ENCODE results near the gene PIGP. TPM values are rescaled to one million over a fixed set of nuclear protein-coding genes. Genes with fewer than 3 reads are reported as not detected.
"Not testable (repeated sequence)": the region's sequence is repeated elsewhere in the genome, so short reads cannot be mapped to it uniquely, and the experiment has no call there.

Gene PIGP
- total and polyA plus RNA-seq, 9 donors, result 13.8 to 78.7 (median 21.0) TPM

DNA sequence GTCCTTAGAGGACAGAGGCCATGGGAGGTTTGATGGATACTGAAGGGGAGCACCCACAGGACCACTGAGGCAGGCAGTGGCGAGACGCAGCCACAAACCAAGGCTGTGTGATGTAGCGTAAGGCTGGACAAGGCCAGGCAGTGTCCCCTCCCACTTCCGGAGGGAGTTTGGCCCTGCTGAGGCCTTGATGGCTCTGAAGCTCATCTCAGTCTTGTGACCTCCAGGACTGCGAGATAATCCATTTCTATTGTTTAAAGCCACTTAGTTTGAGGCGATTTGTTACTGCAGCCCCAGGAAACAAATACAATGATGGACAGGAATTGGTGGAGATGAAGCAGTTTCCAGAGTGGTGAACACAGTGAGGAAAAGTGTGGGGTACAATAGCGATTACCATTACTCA lies 15.3 kb downstream of the PIGP start:
- H3K9me3 ChIP-seq, result no peaks in the 10 kb centered on the region
- intact Hi-C loops (cut with DNase I), result no loop called here
- peaks cover 7% of the 10 kb centered on the region for H3K4me1 ChIP-seq (ENCODE audit: insufficient read depth)
- no peak overlapping the region for H3K27ac ChIP-seq
- DNase-seq, result no peak
- WGBS, 3 donors, result 95 to 97% (median 96%) methylated on average over 7 of the region's 7 CpGs
- TF ChIP-seq EP300 (IDR thresholded peaks at IDR 0.05), result no peak
- no peak for TF ChIP-seq POLR2A (IDR thresholded peaks at IDR 0.05)
- TF ChIP-seq, protein P1, sequence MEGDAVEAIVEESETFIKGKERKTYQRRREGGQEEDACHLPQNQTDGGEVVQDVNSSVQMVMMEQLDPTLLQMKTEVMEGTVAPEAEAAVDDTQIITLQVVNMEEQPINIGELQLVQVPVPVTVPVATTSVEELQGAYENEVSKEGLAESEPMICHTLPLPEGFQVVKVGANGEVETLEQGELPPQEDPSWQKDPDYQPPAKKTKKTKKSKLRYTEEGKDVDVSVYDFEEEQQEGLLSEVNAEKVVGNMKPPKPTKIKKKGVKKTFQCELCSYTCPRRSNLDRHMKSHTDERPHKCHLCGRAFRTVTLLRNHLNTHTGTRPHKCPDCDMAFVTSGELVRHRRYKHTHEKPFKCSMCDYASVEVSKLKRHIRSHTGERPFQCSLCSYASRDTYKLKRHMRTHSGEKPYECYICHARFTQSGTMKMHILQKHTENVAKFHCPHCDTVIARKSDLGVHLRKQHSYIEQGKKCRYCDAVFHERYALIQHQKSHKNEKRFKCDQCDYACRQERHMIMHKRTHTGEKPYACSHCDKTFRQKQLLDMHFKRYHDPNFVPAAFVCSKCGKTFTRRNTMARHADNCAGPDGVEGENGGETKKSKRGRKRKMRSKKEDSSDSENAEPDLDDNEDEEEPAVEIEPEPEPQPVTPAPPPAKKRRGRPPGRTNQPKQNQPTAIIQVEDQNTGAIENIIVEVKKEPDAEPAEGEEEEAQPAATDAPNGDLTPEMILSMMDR (IDR thresholded peaks at IDR 0.05), result no peak
- H3K4me3 ChIP-seq, result no peak overlapping the region
- H3K36me3 ChIP-seq, result no peaks in the 10 kb centered on the region
- H3K27me3 ChIP-seq, result no peaks in the 10 kb centered on the region

DNA sequence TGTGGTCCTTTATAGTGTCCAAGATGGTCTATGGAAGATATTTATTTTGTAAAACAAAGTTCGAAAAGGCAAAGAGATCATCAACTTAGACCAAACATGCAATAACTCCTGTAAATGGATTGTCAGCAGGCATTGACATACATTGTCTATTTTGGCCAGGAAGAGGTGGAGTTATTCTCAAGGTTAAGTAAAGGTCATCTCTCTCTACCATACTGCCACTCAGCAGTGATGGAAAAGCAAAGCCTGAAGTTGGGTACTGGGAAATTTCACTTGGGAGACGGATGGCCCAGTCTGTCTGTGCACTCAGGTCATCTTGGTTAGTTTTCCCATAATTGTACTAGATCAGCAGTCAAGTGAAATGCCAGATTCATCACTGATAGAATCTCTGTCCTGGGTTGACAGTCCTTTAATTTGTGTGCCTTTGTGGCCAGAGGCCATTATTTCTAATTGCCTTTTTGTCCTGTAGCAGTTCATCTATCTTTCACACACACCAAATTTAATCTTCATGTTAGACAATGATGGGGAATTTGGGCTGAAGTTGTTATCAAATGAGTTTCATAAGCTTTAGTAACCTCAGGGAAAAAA lies 17.5 kb downstream of the PIGP start:
- Histone ChIP-seq H3K36me3 (no peaks in the 10 kb centered on the region), H3K4me1 (ENCODE audit: insufficient read depth) (no peaks in the 10 kb centered on the region), H3K4me3 (no peak overlapping the region), H3K9me3 (no peaks in the 10 kb centered on the region), H3K27ac (no peak overlapping the region), H3K27me3 (no peaks in the 10 kb centered on the region)
- TF ChIP-seq POLR2A (IDR thresholded peaks at IDR 0.05), result no peak
- TF ChIP-seq, protein P1 (IDR thresholded peaks at IDR 0.05), result no peak
- no peak for TF ChIP-seq EP300 (IDR thresholded peaks at IDR 0.05)
- intact Hi-C loops (cut with DNase I), result no loop called here
- no peak for DNase-seq
- 52 to 62% (median 59%) methylated on average over 2 of the region's 2 CpGs for WGBS, 3 donors

DNA sequence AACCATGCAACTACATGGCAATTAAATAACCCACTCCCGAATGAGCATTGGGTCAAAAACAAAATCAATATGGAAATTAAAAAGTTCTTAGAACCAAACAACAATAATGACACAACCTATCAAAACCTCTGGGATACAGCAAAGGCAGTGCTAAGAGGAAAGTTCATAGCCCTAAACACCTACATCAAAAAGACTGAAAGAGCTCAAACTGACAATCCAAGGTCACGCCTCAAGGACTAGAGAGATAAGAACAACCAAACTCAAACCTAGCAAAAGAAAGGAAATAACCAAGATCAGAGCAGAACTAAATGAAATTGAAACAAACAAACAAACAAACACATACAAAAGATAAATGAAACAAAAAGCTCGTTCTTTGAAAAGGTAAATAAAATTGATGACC lies 23.1 kb downstream of the PIGP start:
- H3K36me3 ChIP-seq; intact Hi-C loops (cut with DNase I); H3K27ac ChIP-seq; H3K27me3 ChIP-seq; DNase-seq; H3K4me3 ChIP-seq; H3K4me1 ChIP-seq (ENCODE audit: insufficient read depth); H3K9me3 ChIP-seq: not testable (repeated sequence)
- WGBS, 3 donors, result 55 to 83% (median 83%) methylated on average over 3 of the region's 3 CpGs

DNA sequence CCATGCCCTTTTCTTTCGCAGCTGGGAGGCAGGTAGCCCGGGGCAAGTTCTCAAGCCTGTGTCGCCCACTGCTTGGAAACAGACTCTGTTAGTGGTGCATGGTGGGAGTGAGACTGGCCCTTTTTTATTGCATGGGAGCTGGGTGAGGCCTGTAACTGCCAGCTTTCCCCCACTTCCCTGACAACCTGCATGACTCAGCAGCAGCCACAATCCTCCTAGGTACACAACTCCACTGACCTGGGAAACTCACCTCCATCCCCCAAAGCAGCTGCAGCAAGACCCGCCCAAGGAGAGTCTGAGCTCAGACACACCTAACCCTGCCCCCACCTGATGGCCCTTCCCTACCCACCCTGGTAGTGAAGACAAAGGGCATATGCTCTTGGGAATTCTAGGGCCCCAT lies 25.8 kb downstream of the PIGP start:
- Histone ChIP-seq H3K4me3 (no peak overlapping the region), H3K27ac (no peak overlapping the region), H3K9me3 (no peaks in the 10 kb centered on the region), H3K4me1 (ENCODE audit: insufficient read depth) (no peaks in the 10 kb centered on the region), H3K27me3 (no peaks in the 10 kb centered on the region), H3K36me3 (no peaks in the 10 kb centered on the region)
- TF ChIP-seq, protein P1 (IDR thresholded peaks at IDR 0.05), result no peak
- TF ChIP-seq POLR2A (IDR thresholded peaks at IDR 0.05) (no peak), EP300 (IDR thresholded peaks at IDR 0.05) (no peak)
- DNase-seq, result no peak
- 94% methylated on average over 4 of the region's 4 CpGs for WGBS, 3 donors
- intact Hi-C loops (cut with DNase I), result no loop called here

DNA sequence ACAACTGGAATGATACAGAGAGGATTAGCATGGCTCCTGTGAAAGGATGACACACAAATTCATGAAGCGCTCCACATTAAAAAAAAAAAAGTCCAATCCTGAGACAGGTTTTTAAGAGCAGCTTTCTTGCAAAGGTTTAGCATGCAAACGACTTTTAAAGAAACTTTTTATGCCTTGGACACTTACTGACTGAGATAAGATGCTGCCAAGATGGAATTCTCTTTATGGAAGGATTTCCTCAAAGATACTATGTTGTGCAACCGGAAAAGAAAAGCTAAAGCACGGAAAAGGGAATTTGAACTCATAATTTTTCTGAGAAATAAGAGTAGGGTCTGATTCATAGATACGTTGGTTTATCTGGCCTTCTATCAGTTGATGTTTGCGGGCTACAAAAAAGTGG lies 27.3 kb downstream of the PIGP start:
- Histone ChIP-seq H3K4me1 (ENCODE audit: insufficient read depth) (no peaks in the 10 kb centered on the region), H3K4me3 (no peak overlapping the region), H3K27me3 (no peaks in the 10 kb centered on the region), H3K36me3 (no peaks in the 10 kb centered on the region), H3K9me3 (no peaks in the 10 kb centered on the region), H3K27ac (no peak overlapping the region)
- DNase-seq, result no peak
- 62 to 69% (median 68%) methylated on average over 6 of the region's 6 CpGs for WGBS, 3 donors
- intact Hi-C loops (cut with DNase I), result no loop called here
- TF ChIP-seq, protein P1 (IDR thresholded peaks at IDR 0.05), result no peak
- TF ChIP-seq EP300 (IDR thresholded peaks at IDR 0.05), result no peak
- no peak for TF ChIP-seq POLR2A (IDR thresholded peaks at IDR 0.05)

Data from ovary (tissue), 9 donors.